Stimulated activated CD4-positive, alpha-beta T cell treated with anti-CD3 and anti-CD28 coated beads, Interleukin-1b, Interleukin-23, amount 100 ng/mL, for 4 hours (primary cell): Measurements from ENCODE around the gene CASP8.
A peak's percentile ranks its signal among the peaks of the same experiment; 100 is the strongest.
"Not testable (repeated sequence)": the region's sequence is repeated elsewhere in the genome, so short reads cannot be mapped to it uniquely, and the experiment has no call there.

Source experiments
- DNase-seq, 2 donors: peaks; one replicate each; pipeline ENCODE4 v3.0.0-alpha.2; 2020; ENCODE audit warnings: low read depth in 2 of 2

Gene CASP8

GRCh38 chr2:201260302-201260800, at the start of gene CASP8:
Gene CASP8 (plus strand): TSS chr2:201260536. CDS start chr2:201266487, 5,951 bp downstream.
- DNase-seq = peak; percentile 27 to 48

DNA sequence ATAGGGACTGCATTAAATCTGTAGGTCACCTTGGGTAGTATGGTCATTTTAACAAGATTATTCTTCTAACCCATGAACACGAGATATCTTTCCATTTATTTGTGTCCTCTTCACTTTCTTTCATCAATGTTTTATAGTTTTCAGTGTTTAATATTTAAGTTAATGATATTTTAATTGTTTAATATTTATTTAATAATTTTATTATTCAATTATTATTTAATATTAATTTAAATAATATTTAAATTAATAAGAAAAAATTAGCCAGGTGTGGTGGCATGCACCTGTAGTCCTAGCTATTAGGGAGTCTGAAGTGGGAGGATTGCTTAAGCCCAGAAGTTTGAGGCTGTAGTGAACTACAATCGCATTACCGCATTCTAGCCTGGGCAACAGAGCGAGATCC, 44.4 kb upstream of the CASP8 start:
- no peak for DNase-seq

GRCh38 chr2:201216918-201217317, 43.4 kb upstream of the CASP8 start:
- DNase-seq = no peak

- no peak for DNase-seq
These were observed 41.6 kb upstream of the CASP8 start for GRCh38 chr2:201218780-201219179.

DNA sequence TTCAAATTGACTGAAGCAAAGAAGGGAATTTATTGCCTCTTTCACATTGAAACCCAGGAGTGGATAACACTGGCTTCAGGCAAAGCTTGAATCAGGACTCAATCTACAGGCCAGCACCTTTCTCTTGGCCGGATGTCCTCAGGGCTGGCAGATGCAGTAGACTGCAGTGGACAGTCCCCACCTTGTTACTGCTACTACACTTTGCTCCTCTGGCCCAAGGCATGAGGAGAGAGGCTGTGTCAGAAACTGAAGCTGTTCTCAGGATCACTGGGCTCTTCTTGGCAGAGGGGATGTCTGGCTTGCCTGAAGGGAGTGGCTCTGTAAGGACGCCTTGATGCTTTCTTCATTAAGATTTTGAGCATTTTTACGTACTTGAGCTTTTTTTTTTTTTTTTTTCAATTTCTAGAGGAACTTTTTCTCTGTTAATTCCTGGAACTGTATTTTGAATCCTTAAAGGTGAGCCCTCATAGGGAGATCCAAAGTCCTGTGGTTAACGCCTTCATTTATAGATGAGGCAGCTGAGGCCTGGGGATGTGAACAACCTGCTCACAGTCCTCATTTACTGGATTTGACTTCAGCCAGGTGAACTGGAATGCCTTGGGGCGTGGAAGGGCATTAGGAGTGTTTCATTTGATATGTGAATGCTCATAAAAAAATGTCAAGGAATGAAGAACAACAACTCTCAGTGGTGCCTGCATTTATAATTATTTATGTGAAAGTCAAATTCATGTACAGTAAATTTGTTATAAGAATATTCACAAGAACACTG, 40.8 kb upstream of the CASP8 start:
- DNase-seq = no peak

DNA sequence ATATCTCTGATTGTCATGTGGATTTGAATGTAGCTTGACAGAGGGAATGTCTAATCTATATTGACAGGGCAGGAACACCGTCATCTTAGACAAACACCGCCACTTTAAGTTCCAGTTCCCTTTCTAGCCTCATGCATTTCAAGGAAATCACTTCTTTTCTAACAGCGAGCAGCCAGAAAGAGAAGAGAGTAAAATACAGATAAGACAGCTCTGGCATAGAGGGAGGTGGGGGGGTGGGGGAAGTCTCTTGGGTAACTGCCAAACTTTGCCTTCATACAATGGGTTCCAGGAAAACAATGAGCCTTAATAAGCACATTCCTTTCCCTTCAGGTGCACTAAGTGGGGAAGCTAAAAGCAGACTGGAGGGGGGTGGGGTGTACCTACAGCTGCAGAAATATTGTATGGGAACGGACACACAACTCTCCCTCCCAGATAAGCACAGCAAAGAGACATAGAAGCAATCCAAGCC, 40.2 kb upstream of the CASP8 start:
- DNase-seq = no peak

DNA sequence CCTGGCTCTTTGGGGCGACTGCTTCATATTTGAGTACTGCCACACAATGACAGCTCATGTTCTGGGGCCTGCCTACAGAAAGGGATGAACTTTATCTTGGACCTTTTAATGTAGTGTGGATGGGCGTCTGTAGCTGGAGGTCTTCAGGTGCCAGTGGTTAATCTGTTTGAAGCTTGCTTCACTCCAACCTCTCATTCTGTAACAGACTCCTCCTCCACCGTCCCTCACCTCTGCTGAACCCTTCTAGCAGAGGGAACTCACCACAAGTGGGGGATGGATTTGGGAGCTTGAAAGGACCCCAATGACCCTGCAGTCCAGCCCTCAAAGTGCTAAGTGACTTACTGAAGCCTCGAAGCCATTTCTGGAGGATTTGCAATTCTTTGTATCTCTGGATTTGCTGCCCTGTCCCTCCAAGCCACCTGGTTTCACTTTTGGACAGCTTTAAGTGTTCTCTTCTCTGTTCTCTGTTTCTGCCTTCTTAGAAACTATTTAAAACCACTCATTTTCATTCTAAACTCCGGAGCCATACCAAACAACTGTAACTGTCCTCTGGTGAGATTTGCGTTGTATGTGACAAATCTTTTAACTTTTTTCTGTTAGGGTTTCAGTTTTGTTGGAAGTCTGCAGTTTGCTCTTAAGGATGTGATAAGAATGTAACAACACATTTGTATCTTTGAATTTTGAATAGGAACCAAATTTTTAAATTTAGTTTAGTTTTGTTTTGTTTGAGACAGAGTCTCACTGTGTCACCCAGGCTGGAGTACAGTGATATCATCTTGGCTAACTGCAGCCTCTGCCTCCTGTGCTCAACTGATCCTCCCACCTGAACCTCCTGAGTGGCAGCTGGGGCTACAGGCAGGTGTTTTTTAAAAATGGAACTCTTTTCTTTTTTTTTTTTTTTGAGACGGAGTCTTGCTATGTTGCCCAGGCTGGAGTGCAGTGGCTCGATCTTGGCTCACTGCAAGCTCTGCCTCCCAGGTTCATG, 37.0 kb upstream of the CASP8 start:
- no peak for DNase-seq

DNA sequence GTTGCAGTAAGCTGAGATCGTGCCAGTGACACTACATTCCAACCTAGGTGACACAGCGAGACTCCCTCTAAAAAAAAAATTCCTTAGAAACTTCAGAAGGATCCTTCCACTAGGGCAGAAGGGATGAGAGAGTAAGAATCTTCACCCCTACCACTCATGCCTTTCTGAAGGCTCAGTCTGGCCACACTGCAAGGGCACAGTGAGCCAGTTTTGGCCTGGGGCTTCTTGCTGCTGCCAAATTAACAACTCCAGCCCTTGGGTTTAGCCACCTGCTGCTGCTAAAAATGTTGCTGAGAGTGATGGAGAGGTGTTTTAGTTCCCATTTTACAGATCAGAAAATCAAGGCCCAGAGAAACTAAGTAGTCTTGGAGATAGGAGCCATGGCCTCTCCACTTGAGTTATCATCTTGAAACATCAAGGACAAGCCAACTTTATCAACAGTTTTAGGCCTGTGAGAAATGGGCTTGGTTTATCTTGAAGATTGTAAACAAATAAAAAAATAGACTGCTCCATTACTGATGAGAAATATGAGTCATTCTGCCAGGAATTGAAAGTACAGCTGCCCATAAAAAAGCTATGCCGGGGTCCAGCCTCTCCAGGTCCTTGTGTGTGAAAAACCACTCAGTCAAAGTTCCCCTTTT, 31.9 kb upstream of the CASP8 start:
- DNase-seq = no peak

DNA sequence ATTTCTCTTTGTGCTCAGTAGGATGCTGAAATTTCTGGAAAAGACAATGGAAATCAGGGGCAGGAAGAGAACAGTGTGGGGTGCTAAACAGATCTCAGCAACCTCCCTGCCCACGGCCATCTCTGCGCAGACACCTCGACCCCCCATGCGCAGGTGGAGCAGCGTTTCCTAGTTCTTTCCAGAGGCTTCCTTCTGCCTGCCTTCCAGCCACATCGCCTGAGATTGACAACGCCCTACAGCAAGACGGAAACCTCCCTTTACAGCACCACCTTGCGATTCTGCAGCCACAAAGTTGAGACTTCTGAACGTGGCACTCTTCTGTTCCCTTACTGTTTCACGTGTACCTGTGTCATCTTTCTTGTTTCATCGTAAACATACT, 31.4 kb upstream of the CASP8 start:
- DNase-seq = no peak

GRCh38 chr2:201231781-201232466, 28.4 kb upstream of the CASP8 start:
- peak; percentile 75 to 93 for DNase-seq

GRCh38 chr2:201232467-201232815, 27.9 kb upstream of the CASP8 start:
- DNase-seq = no peak

- peak; percentile 74 to 77 for DNase-seq
These were observed 27.0 kb upstream of the CASP8 start for GRCh38 chr2:201233192-201233811.

DNA sequence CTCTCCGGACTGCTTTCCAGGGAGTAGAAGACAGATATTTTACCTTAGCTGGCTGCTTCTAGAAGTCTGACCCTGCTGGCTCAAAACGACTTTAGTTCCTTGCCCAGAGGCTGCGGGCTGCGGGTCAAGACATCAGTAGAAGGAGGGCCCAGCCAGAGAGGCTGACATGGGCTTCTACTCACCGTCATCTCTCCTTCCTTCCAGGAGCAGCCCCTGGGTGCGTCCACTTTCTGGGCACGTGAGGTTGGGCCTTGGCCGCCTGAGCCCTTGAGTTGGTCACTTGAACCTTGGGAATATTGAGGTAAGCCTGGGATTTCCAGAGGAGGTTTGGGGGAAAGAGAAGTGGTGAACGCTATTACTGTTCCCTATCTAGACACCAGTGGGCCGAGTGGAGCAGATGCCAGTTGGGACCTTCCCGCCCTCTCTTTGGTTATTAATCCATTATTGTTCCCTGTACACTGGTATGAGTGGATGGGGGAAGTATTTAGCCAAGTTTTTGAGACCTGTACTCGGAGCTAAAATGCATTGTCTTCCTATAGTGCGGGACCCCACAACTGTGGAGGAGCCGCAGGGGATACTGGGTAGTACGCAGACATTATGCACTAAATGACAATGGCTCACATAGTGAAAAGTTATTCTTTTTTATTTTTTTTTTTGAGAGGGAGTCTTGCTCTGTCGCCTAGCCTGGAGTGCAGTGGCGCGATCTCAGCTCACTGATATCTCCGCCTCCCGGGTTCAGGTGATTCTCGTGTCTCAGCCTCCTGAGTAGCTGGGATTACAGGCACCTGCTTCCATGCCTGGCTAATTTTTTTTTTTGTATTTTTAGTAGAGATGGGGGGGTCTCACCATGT, 26.3 kb upstream of the CASP8 start:
- no peak for DNase-seq

- no peak for DNase-seq
These were observed 25.6 kb upstream of the CASP8 start for GRCh38 chr2:201234663-201235135.

GRCh38 chr2:201235860-201236811, 24.2 kb upstream of the CASP8 start:
- DNase-seq = peak in 1 of 2 donors; percentile 48

DNA sequence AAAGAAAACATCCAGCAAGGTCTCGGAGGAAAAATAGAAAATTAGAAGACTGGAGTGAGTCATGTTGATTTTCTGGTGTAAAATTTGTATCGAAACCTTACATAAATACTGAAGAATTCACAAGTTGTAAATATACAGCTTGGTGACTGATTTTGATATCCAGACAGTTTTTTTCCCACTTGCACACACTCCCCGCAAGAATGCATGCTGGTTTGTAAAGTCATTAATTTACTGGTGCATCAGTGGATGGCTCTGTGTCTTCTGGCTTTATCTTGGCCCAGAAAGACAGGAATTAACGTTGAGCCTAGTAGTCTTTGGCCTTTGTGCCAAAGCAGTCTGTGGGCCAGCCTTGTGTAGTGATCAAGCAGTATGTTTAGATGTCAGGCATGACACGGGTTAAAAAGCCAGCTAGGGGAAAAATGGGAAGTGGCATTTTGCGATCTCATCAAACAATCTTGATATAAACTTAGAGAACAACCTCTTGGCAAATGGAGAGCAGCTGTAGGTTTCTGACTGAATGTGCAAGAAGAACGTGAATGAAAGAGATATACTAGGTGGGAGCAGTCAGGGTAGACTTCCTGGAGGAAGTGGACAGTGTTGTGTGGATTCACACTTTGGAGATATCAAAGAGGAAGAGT, 22.7 kb upstream of the CASP8 start:
- DNase-seq = no peak

DNA sequence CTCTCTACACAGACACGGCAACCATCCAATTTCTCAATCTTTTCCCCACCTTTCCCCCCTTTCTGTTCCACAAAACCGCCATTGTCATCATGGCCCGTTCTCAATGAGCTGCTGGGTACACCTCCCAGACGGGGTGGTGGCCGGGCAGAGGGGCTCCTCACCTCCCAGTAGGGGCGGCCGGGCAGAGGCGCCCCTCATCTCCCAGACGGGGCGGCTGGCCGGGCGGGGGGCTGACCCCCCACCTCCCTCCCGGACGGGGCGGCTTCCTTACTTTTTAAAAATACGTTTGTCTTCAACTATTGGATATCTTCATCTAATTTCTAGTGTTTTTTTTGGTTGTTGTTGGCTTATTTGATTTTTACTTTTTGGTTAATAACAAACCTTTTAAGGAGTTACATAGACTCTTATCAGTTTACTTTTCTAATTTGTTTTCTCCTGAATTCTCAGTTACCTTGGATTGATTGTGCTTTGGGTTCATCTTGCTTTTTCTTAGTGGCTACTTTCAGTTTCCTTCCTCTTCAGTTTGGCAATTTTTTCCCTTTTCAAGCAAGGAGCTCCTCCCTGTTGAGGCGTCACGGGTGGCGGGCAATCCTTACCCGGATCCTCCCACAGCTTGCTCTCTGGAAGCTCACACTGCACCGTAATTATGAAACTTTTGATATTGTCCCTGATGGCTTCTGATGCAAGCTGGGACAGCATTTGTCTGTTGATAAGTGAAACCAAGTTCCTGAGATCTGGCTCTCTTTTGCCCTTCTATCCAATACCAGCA, 21.0 kb upstream of the CASP8 start:
- DNase-seq = not testable (repeated sequence)
